T-helper 9 cell (primary cell): ENCODE measurements around the gene MAP4K2.
A peak's percentile ranks its signal among the peaks of the same experiment; 100 is the strongest.

Experiments used
- DNase-seq: peaks from one replicate; pipeline ENCODE4 v3.0.0-alpha.2; 2020

The MAP4K2 gene

DNA sequence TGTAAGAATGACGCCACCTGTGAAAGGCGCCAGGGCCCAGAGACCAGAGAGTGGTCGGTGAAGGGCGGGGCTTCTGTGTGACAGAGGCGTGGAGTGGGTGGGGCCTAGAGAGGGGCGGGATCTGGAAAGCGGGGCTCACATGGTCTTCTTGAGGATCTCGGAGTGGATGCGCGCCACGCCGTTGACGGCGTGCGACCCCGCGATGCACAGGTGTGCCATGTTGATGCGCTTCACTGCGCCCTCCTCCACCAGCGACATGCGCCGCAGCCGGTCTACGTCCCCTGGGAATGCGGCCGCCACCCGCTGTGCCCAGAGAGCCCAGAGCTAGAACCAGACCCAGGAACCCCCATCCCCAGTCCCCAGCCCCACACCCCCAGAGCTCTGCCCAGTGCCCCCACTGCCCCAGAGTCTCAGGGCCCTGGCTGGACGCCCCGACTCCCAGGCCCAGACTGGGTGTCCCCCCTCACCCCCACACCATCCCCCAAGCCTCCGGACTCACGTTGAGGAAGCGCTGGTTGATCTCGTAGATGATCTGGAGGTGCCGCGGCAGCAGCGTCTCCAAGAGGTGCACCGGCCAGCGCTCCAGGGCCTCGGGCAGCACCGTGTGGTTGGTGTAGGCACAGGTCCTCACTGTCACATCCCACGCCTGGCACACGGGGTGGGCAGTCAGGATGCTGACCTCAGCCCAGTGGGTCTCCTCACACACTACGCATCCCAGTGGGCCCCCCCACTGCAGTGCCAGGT, 49.5 kb downstream of the MAP4K2 start:
- no peak for DNase-seq

GRCh38 chr11:64753019-64753379, 50.0 kb downstream of the MAP4K2 start:
- DNase-seq = no peak

DNA sequence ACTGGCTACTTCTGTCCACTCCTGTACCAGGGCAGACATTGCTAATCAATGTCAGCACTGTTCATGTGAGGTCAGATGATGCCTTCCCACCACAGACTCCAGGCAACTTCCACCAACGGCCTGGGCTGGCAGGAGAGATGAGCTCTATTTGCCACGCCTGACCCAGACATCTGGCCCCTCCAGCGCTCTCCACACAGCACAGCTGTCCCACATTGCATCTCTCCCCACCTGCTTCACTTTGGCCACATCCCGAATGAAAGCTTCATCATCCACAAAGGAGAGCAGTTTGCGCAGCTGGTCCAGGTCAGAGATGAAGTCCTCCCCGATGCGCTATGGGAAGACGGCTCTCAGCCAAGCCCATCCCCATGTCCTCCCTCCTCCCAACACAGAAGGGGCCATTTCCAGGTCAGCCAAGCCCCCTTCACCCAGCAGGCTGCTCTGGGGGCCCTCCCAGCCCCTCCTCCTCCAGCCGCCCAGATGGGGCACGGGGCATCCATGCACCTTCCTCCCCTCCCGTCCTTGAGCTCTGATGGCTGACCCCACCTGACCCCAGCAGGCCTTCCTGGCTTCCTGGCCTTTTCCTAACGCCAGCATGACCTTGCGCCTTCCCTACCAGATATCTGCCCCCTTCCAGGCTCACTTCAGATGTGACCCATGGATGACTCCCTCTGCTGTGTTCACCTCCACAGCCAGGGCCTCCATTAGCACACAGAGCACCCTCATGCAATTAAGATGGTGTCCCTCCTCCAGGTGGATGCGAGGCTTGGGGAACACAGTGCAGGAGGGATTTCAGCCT, 50.6 kb downstream of the MAP4K2 start:
- no peak for DNase-seq

DNA sequence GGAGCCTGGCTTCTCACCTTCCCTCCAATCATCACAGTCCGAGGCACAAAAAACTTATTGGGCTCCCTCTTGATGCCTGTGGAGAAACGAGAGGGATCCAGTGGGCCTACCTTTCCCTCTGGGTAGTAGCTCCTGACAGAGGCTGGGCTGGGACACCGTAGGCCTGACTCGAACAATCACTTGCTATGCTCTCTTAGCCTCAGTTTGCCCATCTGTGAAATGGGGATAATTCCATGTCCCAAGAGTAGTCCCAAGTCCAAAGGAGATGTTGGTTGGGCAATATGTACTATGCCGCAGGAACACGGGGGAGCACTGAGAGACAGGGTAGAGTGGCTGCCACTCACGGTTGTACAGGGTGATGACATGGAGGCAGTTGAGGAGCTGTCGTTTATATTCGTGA, 51.4 kb downstream of the MAP4K2 start:
- DNase-seq = no peak

DNA sequence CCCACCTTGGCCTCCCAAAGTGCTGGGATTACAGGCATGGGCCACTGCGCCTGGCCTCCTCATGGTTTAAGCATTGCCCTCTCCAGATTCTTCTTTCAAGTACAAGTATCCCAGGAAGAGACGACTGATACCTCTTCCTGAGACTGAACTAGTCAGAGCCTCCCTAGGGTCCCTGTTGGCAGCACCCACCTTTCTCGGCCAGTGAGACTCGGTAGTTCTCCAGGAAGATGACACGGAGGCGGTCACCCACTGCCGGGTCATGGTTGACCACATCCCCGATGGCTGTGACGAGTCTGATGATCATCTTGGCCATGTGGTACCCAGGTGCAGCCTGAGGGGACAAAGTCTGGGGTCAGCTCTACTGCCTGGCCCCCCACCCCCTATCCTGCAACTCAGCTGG, 51.9 kb downstream of the MAP4K2 start:
- no peak for DNase-seq

DNA sequence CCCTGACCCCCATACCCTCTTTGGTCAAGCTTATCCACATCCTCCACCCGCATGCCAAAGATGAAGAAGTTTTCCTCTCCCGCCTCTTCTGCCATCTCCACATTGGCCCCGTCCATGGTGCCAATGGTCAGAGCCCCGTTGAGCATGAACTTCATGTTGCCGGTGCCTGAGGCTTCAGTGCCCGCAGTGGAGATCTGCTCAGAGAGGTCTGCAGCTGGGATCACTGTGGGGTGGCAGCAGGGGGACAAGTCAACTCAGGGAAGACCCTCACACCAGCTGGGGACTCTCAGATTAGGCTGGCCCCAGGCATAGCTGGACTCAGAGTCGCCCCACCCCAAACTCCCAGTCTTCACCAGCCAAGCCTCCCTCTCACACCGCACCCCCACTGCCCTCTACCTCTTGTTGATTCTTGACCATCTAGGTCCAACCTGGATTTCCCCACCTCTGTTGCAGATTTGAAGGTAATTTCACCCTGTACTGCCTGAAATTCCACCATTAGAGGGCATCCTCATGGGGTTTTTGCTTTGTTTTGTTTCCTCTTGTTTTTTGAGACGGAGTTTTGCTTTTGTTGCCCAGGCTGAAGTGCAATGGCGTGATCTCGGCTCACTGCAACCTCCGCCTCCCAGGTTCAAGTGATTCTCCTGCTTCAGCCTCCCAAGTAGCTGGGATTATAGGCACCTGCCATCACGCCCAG, 52.5 kb downstream of the MAP4K2 start:
- no peak for DNase-seq

- no peak for DNase-seq
Observed at GRCh38 chr11:64747961-64748665, 54.9 kb downstream of the MAP4K2 start.

DNA sequence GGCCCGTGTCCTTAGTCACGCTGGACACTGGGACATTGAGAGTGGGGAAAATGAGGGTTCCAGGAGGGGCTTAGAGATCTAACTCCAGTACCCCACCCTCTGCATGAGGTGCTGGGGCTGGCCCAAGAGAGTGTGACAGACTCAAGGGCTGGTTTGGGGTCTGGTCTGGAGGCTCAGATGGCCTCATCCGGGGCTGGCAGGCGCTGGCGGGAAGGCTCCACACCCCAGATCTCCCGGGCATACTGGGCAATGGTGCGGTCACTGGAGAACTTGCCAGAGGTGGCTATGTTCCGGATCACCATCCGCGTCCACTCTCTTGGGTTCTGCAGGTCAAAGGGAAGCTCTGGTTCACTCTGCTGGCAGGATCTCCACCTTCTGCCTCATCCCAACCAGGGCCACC, 56.5 kb downstream of the MAP4K2 start:
- no peak for DNase-seq

GRCh38 chr11:64745521-64746328, 57.3 kb downstream of the MAP4K2 start:
- DNase-seq = peak; percentile 69

GRCh38 chr11:64745189-64745520, 57.9 kb downstream of the MAP4K2 start:
- DNase-seq = peak; percentile 75

- no peak for DNase-seq
Observed at GRCh38 chr11:64744544-64745188, 58.3 kb downstream of the MAP4K2 start.

GRCh38 chr11:64743591-64744543, 59.1 kb downstream of the MAP4K2 start, which contains the start of gene RASGRP2:
Gene RASGRP2, minus strand, starts transcription at chr11:64744142. Its CDS starts 1,276 bp downstream, at chr11:64742866.
- DNase-seq = peak; percentile 90

- DNase-seq = peak; percentile 77
Observed at GRCh38 chr11:64742889-64743590, 60.0 kb downstream of the MAP4K2 start.

GRCh38 chr11:64742087-64742888, 60.7 kb downstream of the MAP4K2 start:
- DNase-seq = no peak

DNA sequence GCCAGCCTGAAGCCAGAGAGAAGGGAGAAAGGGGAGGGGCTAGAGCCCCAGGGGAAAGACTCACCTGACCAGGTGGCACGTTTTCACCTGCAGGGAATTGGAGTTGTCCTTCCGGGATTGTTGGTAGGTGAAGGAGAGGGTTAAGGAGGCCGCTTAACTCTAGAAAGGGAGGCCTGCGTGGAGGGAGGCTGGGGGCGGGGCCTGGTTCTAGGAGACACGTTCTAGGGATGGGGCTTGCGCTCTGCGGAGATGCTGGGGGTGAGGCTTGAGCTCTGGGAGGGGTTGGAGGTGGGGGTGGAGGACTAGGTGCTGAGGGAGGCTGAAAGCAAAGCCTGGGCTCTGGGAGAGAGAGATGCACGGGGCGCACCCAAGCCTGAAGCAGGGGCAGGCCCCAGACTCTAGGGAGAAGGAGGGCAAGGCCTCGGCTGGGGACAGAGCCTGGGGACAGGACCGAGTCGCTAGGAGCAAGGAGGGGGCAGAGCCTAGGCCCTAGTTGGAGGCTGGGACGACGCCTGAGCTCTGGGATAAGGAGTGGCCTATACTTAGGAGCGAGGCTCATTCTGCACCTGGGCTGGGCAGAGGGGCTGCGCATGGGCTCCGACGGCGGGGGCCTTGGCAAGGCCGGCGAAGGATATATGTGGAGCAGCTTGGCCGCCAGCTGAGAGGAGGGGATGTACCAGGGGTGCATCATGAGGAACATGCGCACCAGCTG, 61.5 kb downstream of the MAP4K2 start:
- no peak for DNase-seq

DNA sequence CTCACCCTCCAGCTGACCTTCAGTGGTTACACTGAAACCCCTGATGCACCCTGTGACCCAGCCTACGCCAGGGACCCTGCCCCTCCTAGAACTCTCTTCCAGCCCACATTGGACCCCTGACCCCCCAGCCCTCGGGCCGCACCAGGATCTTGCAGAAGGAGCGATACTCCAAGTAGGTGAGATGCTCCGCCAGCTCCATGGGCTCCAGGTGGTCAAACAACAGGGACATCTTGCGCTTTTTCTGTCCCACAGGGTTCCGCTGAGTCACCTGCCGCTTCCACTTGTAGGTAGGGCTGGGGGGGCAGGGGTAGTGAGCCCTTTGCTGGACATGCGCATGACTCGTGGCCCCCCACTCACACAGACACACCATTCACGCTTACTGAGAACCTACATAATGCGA, 63.1 kb downstream of the MAP4K2 start:
- no peak for DNase-seq

GRCh38 chr11:64736654-64737053, 66.4 kb downstream of the MAP4K2 start:
- DNase-seq = no peak

- DNase-seq = no peak
Observed at GRCh38 chr11:64735725-64736259, 67.2 kb downstream of the MAP4K2 start.
